Ishikawa (cell line): Measurements from ENCODE around the gene ZCWPW1.

Experiments
- CEBPB ChIP-seq: IDR thresholded peaks from 2 replicates; pipeline ENCODE4 v1.6.1; 2012
- CREB1 ChIP-seq: IDR thresholded peaks from 2 replicates; pipeline ENCODE4 v1.6.1; 2012; ENCODE audit warnings: low read depth
- EGR1 ChIP-seq: IDR thresholded peaks from 2 replicates; pipeline ENCODE4 v1.6.1; 2012
- EP300 ChIP-seq: IDR thresholded peaks from 2 replicates; pipeline ENCODE4 v1.6.1; 2012; ENCODE audit warnings: borderline replicate concordance
- FOXM1 ChIP-seq: IDR thresholded peaks from 2 replicates; pipeline ENCODE4 v1.6.1; 2012; ENCODE audit warnings: low read depth, borderline replicate concordance
- NFIC ChIP-seq: IDR thresholded peaks from 2 replicates; pipeline ENCODE4 v1.6.1; 2012
- RAD21 ChIP-seq: IDR thresholded peaks from 2 replicates; pipeline ENCODE4 v1.6.1; 2012; ENCODE audit warnings: low read depth
- REST ChIP-seq: IDR thresholded peaks from 2 replicates; pipeline ENCODE4 v1.6.1; 2012; ENCODE audit warnings: low read depth, mild to moderate bottlenecking
- TAF1 ChIP-seq: IDR thresholded peaks from 2 replicates; pipeline ENCODE4 v1.6.1; 2012; ENCODE audit warnings: low read depth, mild to moderate bottlenecking
- TCF12 ChIP-seq: IDR thresholded peaks from 2 replicates; pipeline ENCODE4 v1.6.1; 2012; ENCODE audit warnings: low read depth
- TEAD4 ChIP-seq: IDR thresholded peaks from 2 replicates; pipeline ENCODE4 v1.6.1; 2012
- USF1 ChIP-seq: IDR thresholded peaks from 2 replicates; pipeline ENCODE4 v1.6.1; 2012
- YY1 ChIP-seq: IDR thresholded peaks from 2 replicates; pipeline ENCODE4 v1.6.1; 2012; ENCODE audit warnings: low read depth
- ZBTB7A ChIP-seq: IDR thresholded peaks from 2 replicates; pipeline ENCODE4 v1.6.1; 2012; ENCODE audit warnings: low read depth
- TF ChIP-seq, protein P1 (sequence below): IDR thresholded peaks from 2 replicates; pipeline ENCODE4 v1.6.1; 2012

ZCWPW1 gene

DNA sequence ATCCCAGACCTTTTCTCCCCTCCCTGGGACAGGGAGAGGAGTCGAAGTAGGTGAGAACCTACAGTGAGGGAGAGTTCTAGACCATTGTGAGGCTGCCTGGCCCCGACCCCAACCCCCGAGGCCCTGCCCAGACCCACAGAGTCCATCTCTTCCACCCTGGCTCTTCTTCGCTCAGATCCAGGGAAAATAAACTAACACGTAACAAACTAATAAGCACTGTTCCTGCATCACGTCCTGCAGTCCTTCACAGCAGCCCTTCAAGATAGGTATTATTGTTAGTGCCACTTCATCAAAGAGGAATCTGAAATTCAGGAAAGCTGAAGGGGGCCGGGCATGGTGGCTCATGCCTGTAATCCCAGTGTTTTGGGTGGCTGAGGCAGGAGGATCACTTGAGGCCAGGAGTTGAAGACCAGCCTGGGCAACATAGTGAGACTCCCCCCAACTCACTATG is 35.7 kb upstream of the ZCWPW1 start, which contains the start of gene SPACDR:
SPACDR (minus strand) TSS at position 51 of the 451 bp plus-strand sequence. CDS start 235 bp downstream, outside the sequence.
- no peak for TF ChIP-seq TEAD4
- no peak for TF ChIP-seq NFIC
- no peak for TF ChIP-seq EP300
- no peak for TF ChIP-seq TCF12

DNA sequence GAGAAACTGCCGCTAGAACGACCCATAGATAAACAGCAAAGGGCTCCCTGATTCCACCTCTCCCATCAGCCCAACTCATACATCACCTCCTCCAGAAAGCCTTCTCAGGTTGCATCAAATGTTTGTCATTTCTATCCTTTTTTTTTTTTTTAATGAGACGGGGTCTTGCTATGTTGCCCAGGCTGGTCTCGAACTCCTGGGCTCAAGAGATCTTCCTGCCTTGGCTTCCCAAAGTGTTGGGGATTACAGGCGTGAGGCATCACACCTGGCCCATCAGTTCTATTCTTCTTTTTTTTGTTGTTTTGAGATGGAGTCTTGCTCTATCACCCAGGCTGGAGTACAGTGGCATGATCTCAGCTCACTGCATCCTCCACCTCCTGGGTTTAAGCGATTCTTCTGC is 28.5 kb upstream of the ZCWPW1 start:
- TF ChIP-seq EP300 (no peak), EGR1 (no peak), NFIC (no peak), REST (no peak), TAF1 (no peak), ZBTB7A (no peak), CREB1 (no peak), TCF12 (no peak), RAD21 (no peak), TEAD4 (no peak), CEBPB (no peak), YY1 (no peak), USF1 (no peak), FOXM1 (no peak)
- TF ChIP-seq, protein P1, sequence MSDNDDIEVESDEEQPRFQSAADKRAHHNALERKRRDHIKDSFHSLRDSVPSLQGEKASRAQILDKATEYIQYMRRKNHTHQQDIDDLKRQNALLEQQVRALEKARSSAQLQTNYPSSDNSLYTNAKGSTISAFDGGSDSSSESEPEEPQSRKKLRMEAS: no peak

GRCh38 chr7:100456562-100456961 is 28.1 kb upstream of the ZCWPW1 start:
- TF ChIP-seq FOXM1 (no peak), USF1 (no peak), EP300 (no peak), ZBTB7A (no peak), TCF12 (no peak), NFIC (no peak), CREB1 (no peak), EGR1 (no peak), TAF1 (no peak), RAD21 (no peak), CEBPB (no peak), YY1 (no peak), REST (no peak), TEAD4 (no peak)
- TF ChIP-seq, protein P1: no peak

- no peak for TF ChIP-seq TAF1
- TF ChIP-seq, protein P1: no peak
- no peak for TF ChIP-seq RAD21
- no peak for TF ChIP-seq CREB1
- TF ChIP-seq EP300: no peak
- TF ChIP-seq TCF12: no peak
Observed at GRCh38 chr7:100455206-100455605, 26.7 kb upstream of the ZCWPW1 start.

DNA sequence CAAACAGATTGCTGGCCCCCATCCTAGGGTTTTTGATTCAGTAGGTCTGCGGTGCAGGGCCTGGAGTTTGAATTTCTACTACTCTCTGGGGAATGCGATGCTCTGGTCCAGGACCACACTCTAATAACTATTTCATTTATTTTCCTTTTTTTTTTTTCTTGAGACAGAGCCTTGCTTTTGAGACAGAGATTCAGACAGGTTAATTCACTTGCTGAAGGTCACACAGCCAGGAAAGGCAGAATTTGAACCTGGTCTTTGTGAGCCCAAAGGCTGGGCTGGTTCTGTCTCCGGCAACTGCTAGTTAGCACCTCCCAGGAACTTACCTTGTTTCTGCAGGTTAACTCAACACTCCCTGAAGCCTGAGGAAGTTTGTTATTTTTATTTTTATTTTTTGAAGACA is 24.0 kb upstream of the ZCWPW1 start:
- TF ChIP-seq CEBPB: no peak
- TF ChIP-seq TEAD4: no peak

DNA sequence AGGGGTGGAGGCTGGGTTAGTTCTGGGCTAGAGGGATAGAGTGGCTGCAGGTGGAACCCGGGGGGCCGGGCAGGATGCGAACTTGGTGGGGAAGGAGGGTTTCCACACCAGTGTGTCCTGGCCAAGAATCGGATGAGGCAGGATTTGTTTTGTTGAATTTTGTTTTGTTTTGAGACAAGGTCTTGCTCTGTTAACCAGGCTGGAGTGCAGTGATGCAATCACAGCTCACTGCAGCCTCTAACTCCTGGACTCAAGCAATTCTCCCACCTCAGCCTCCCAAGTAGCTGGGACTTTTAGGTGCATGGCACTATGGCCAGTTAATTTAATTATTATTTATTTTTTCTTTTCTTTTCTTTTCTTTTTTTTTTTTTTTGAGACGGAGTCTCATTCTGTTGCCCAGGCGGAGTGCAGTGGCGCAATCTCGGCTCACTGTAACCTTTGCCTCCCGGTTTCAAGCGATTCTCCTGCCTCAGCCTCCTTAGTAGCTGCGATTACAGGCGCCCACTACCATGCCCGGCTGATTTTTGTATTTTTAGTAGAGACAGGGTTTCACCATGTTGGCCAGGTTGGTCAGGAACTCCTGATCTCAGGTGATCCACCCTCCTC is 20.8 kb upstream of the ZCWPW1 start:
- TF ChIP-seq NFIC: no peak
- TF ChIP-seq FOXM1: no peak
- no peak for TF ChIP-seq EGR1
- TF ChIP-seq TCF12: no peak
- no peak for TF ChIP-seq CEBPB
- TF ChIP-seq YY1: no peak
- TF ChIP-seq, protein P1: no peak
- no peak for TF ChIP-seq RAD21
